ENCODE results near the gene PPIA.
"Not testable (repeated sequence)": the region's sequence is repeated elsewhere in the genome, so short reads cannot be mapped to it uniquely, and the experiment has no call there.

Gene PPIA

GRCh38 chr7:44843440-44843839 is 47.0 kb downstream of the PPIA start:
- DNase-seq, result not testable (repeated sequence)

- DNase-seq, result no peak
These were observed 49.0 kb downstream of the PPIA start for GRCh38 chr7:44845451-44845850.

DNA sequence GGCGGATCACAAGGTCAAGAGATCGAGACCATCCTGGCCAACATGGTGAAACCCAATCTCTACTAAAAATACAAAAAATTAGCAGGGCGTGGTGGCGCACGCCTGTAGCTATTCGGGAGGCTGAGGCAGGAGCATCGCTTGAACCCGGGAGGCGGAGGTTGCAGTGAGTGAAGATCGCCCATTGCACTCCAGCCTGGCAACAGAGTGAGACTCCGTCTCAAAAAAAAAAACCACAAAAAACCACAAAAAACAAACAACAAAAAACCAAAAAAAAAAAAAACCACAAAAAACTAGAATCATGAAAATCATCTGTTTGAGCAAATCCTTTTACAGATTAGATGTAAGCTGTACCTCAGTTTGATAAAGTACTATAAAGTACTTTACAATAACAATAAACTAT is 49.9 kb downstream of the PPIA start:
- DNase-seq, result not testable (repeated sequence)

GRCh38 chr7:44846816-44847508 is 50.5 kb downstream of the PPIA start:
- peak; percentile 97 for DNase-seq

DNA sequence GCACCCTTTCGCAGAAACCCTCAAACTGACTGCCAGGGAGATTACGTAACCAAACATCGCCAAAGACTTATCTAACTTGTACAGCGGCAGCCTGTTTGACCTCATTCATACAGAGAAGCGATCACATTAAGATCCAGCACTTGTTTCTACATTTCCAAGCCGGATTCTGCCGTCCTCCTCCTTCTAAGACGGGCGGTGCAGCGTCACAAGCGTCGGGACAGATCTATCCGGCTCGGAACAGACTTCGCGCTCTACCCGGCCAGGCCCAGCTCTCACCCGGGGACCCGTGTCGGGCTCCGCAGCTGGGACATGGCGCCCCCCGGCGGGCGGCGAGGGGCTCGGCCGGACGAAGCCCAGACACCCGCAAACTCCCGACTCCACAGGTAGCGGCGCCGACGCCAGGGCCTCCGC is 51.0 kb downstream of the PPIA start:
- no peak for DNase-seq

DNA sequence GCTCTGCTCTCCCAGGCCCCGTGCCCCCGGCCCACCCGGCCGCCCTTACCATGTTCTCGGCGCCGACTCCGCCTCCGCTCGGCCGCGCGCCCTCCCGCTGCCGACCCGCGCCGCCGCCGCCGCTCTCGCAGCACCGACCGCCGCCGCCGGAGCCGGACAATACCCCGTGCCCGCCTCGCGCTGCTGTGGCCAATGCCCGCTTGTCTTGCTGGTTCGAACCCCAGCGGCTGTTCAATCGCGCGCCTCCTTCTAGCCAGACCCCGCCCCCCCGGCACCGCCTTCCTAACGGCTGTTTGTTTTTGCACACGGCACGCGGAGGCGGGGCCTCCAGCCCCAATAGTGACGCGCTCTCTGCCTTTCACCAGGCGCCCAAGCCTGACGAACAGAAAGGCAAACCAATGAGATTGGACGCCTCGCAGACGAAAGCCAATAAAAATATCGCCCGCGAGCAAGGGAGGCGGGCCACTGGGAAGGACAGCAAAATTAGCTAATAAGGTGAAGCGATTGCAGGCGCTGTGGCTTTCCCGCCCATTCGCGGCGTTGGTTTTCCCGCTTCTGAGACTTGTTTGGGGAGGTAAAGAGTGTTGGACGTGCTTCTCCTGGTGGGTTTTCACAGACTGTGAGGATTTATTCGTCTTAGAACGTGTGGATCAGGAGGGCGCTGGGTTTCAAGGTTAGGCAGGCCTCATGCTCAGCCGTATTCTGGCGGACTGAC is 51.6 kb downstream of the PPIA start, which contains the start of gene H2AZ2:
H2AZ2 (minus strand) TSS at position 168 of the 715 bp plus-strand sequence; CDS start at position 52, 116 bp downstream.
- peak; percentile 100 for DNase-seq

DNA sequence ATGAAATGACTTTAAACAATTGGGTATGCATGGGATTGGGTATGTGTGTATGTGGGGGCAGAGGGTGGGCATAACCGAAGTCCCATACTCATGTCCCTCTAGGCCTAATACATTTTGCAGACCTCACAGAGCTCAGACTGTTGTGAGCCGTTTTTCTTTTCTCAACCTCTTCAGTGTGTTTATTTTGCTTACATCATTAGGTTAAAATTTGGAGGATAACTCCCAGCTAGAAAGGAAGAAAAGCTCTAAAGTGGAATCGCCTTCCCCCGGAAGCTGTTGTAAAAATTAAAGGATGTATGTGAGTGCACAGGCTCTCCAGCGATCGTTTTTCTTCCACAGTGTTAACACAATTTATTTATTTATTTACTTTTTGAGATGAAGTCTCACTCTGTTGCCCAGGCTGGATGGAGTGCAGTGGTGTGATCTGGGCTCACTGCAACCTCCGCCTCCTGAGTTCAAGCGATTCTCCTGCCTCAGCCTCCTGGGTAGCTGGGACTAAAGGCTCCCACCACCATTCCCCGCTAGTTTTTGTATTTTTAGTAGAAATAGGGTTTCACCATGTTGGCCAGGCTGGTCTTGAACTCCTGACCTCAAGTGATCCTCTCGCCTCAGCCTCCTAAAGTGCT is 52.9 kb downstream of the PPIA start:
- DNase-seq, result no peak

- DNase-seq, result peak; percentile 46
These were observed 53.5 kb downstream of the PPIA start for GRCh38 chr7:44849885-44850544.

- DNase-seq, result no peak
These were observed 56.1 kb downstream of the PPIA start for GRCh38 chr7:44852590-44852989.
